Measurements from ENCODE around the gene ZFP28.
A peak's percentile ranks its signal among the peaks of the same experiment; 100 is the strongest.

The ZFP28 gene

GRCh38 chr19:56538761-56539263, at the start of gene ZFP28:
Gene ZFP28, plus strand, starts transcription at chr19:56538948. Its CDS starts 71 bp downstream, at chr19:56539019.
- DNase-seq: no peak

GRCh38 chr19:56491399-56491798, 47.3 kb upstream of the ZFP28 start:
- no peak for DNase-seq

GRCh38 chr19:56504581-56504980, 34.2 kb upstream of the ZFP28 start:
- peak; percentile 15 for DNase-seq

GRCh38 chr19:56507446-56508289, 31.1 kb upstream of the ZFP28 start, which contains the start of gene ZNF471:
Gene ZNF471, plus strand, starts transcription at chr19:56507855. Its CDS starts 3,717 bp downstream, at chr19:56511572.
- DNase-seq: peak; percentile 98

GRCh38 chr19:56508290-56508778, 30.4 kb upstream of the ZFP28 start:
- no peak for DNase-seq

GRCh38 chr19:56525214-56525860, 13.4 kb upstream of the ZFP28 start:
- no peak for DNase-seq

GRCh38 chr19:56537442-56537841, 1.3 kb upstream of the ZFP28 start:
- DNase-seq: no peak

- DNase-seq: peak; percentile 88
These were observed 441 bp upstream of the ZFP28 start for GRCh38 chr19:56538254-56538760.

GRCh38 chr19:56543776-56544175, 5.0 kb downstream of the ZFP28 start:
- DNase-seq: no peak

- DNase-seq: no peak
These were observed 8.8 kb downstream of the ZFP28 start for GRCh38 chr19:56547535-56547934.

- no peak for DNase-seq
These were observed 15.6 kb downstream of the ZFP28 start for GRCh38 chr19:56554272-56554869.

- DNase-seq: no peak
These were observed 24.0 kb downstream of the ZFP28 start for GRCh38 chr19:56562766-56563165.

- DNase-seq: peak; percentile 37
These were observed 28.1 kb downstream of the ZFP28 start for GRCh38 chr19:56566904-56567273.

GRCh38 chr19:56567274-56568120, 28.7 kb downstream of the ZFP28 start, which contains the start of gene ZNF470:
Gene ZNF470, plus strand, starts transcription at chr19:56567468. Its CDS starts 2,844 bp downstream, at chr19:56570312.
- peak; percentile 92 for DNase-seq

- DNase-seq: no peak
These were observed 33.8 kb downstream of the ZFP28 start for GRCh38 chr19:56572589-56572988.

- DNase-seq: no peak
These were observed 35.2 kb downstream of the ZFP28 start for GRCh38 chr19:56573914-56574313.

GRCh38 chr19:56577719-56578602, 39.2 kb downstream of the ZFP28 start:
- DNase-seq: no peak

- DNase-seq: no peak
These were observed 55.7 kb downstream of the ZFP28 start for GRCh38 chr19:56594446-56594782.

GRCh38 chr19:56594783-56595547, 56.2 kb downstream of the ZFP28 start, which contains the start of gene ZNF71:
Gene ZNF71, plus strand, starts transcription at chr19:56595302. Its CDS starts 6,257 bp downstream, at chr19:56601559.
- DNase-seq: peak; percentile 87

GRCh38 chr19:56595548-56595899, 56.8 kb downstream of the ZFP28 start:
- DNase-seq: no peak

Measured in fibroblast of skin of right biceps (primary cell).